BJ (cell line): Measurements from ENCODE around the gene GRIN3A. TPM values are rescaled to one million over a fixed set of nuclear protein-coding genes. Genes with fewer than 3 reads are reported as not detected.

Experiments used
- CTCF ChIA-PET: fragments of 350-600 bp; formaldehyde crosslinking; extraction: SDS; loops from one replicate; lab custom pipeline; 2021; ENCODE audit warnings: antibody characterized with exemption, inconsistent platforms; lab: Yijun Ruan, JAX
- POLR2A ChIA-PET: fragments of 300-600 bp; sonication (Branson Sonifier 250); formaldehyde crosslinking; extraction: SDS; loops from one replicate; lab custom pipeline; 2021; ENCODE audit warnings: antibody characterized with exemption; lab: Charles Lee
- DNase-seq: peaks from one replicate; pipeline ENCODE4 v3.0.0-alpha.2; 2011; ENCODE audit warnings: low read depth
- H3K27me3 ChIP-seq: 2 replicates; pipeline ENCODE4 v1.6.0; 2011; ENCODE audit warnings: low read length; ENCODE audit not compliant: control insufficient read depth, insufficient read depth
- H3K36me3 ChIP-seq: 2 replicates; pipeline ENCODE4 v1.5.1; 2011; ENCODE audit warnings: low read length; ENCODE audit not compliant: control insufficient read depth, insufficient read depth
- H3K4me3 ChIP-seq: 2 replicates; pipeline ENCODE4 v1.5.1; 2011; ENCODE audit warnings: low read depth, mild to moderate bottlenecking, control low read depth, low read length
- polyA plus RNA-seq: library from polyadenylated mRNA; depleted of rRNA; stranded (reverse); fragments of >200 nt; gene quantifications from 2 replicates; pipeline ENCODE4 v1.2.3, GENCODE V29; 2011
- TF ChIP-seq, protein P1 (sequence below): IDR thresholded peaks from 2 replicates; pipeline ENCODE4 v1.5.1; 2011; ENCODE audit warnings: low read depth, mild to moderate bottlenecking, control low read depth, inconsistent platforms, low read length, moderate library complexity; ENCODE audit not compliant: insufficient read depth

GRIN3A gene
- polyA plus RNA-seq, 1 experiment = not detected

DNA sequence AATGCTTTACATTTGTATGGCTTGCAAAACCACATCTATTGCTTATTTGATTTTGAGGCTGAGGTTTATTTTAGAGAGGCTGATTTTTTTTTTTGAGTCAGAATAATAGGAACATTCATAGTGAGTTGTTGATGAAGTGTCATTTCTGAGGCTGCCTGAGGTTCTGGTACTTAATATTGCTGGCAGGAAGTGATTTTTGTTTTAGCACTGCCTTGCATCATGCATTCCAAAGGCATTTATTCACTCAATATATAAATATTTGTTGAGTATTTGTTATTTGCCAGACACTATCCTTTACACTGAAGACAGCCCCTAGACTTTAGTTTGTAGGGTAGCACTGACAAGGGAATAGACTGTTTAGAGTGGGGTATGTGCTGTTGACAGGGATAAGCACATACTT is 202.1 kb downstream of the GRIN3A start:
- H3K27me3 ChIP-seq = no peaks in the 10 kb centered on the region
- CTCF ChIA-PET = interaction anchor here (0.6 to 23.6 kb wide), 4 partner anchors 13 to 941 kb away, joined by 3 to 490 read pairs (median 3); no protein-coding TSS in a partner anchor
- POLR2A ChIA-PET = no interaction called here
- no peak overlapping the region for H3K4me3 ChIP-seq
- peaks cover 3% of the 10 kb centered on the region for H3K36me3 ChIP-seq
- DNase-seq = no peak
- TF ChIP-seq, protein P1, sequence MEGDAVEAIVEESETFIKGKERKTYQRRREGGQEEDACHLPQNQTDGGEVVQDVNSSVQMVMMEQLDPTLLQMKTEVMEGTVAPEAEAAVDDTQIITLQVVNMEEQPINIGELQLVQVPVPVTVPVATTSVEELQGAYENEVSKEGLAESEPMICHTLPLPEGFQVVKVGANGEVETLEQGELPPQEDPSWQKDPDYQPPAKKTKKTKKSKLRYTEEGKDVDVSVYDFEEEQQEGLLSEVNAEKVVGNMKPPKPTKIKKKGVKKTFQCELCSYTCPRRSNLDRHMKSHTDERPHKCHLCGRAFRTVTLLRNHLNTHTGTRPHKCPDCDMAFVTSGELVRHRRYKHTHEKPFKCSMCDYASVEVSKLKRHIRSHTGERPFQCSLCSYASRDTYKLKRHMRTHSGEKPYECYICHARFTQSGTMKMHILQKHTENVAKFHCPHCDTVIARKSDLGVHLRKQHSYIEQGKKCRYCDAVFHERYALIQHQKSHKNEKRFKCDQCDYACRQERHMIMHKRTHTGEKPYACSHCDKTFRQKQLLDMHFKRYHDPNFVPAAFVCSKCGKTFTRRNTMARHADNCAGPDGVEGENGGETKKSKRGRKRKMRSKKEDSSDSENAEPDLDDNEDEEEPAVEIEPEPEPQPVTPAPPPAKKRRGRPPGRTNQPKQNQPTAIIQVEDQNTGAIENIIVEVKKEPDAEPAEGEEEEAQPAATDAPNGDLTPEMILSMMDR = no peak

- TF ChIP-seq, protein P1 = no peak
- POLR2A ChIA-PET = no interaction called here
- CTCF ChIA-PET = interaction anchor here (0.9 to 23.6 kb wide), 7 partner anchors 14 to 85 kb away, joined by 3 to 490 read pairs (median 7); no protein-coding TSS in a partner anchor
Observed at GRCh38 chr9:101533334-101534204, 204.9 kb downstream of the GRIN3A start, which contains the start of gene RNF20. Gene RNF20 (plus strand): TSS chr9:101533853. CDS start chr9:101535424, 1,571 bp downstream.

GRCh38 chr9:101530076-101530711 is 208.3 kb downstream of the GRIN3A start:
- POLR2A ChIA-PET = no interaction called here

More at GRCh38 chr9:101533334-101534204, 204.9 kb downstream of the GRIN3A start, which contains the start of gene RNF20:
- peak; percentile 91 for DNase-seq
- Histone ChIP-seq H3K27me3 (no peaks in the 10 kb centered on the region), H3K36me3 (no peaks in the 10 kb centered on the region), H3K4me3 (peak within 1 kb of the TSS; percentile 61)

DNA sequence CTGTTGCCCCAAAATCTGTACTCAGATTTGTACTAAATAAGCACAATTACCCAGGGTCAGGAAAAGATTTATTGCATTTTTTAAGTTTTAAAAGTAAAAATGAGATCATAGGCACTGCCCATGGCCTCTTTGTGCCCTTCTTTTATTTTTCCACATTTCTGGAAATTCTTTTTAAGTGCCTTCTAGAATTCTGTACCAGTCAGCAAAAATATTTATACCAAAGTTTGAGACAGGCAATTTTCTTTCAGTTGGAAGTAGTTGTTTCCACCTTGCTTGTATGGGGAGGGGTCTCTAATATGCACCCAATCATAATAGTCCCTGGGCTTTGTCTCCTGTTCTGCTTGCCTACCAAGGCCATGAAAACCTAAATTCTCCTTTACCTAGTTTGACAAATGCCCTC is 210.4 kb downstream of the GRIN3A start:
- TF ChIP-seq, protein P1 = no peak
- Histone ChIP-seq H3K27me3 (no peaks in the 10 kb centered on the region), H3K36me3 (no peaks in the 10 kb centered on the region), H3K4me3 (no peak overlapping the region)
- CTCF ChIA-PET = interaction anchor here (1.2 to 23.6 kb wide), 3 partner anchors 9 to 79 kb away, joined by 3 to 490 read pairs (median 9); no protein-coding TSS in a partner anchor
- POLR2A ChIA-PET = no interaction called here
- no peak for DNase-seq

More at GRCh38 chr9:101530076-101530711, 208.3 kb downstream of the GRIN3A start:
- CTCF ChIA-PET = interaction anchor here (1.2 to 23.6 kb wide), 11 partner anchors 10 to 84 kb away, joined by 4 to 490 read pairs (median 6); a partner anchor contains a TSS
- Histone ChIP-seq H3K36me3 (no peaks in the 10 kb centered on the region), H3K4me3 (no peak overlapping the region), H3K27me3 (no peaks in the 10 kb centered on the region)
- DNase-seq = no peak
- TF ChIP-seq, protein P1 = peak; percentile 81
